MM.1S (cell line): ENCODE data around the gene TSPEAR.

Experiments used
- EZH2phosphoT487 ChIP-seq: fragments of 300-600 bp; sonication (generic); IDR thresholded peaks from 2 replicates; pipeline ENCODE4 v1.6.1; 2018; ENCODE audit warnings: antibody characterized with exemption, low read length
- TF ChIP-seq, protein P1 (sequence below): fragments of 300-600 bp; sonication (generic); IDR thresholded peaks from 2 replicates; pipeline ENCODE4 v1.5.1; 2016; ENCODE audit warnings: antibody characterized with exemption, low read length, mixed read lengths

DNA sequence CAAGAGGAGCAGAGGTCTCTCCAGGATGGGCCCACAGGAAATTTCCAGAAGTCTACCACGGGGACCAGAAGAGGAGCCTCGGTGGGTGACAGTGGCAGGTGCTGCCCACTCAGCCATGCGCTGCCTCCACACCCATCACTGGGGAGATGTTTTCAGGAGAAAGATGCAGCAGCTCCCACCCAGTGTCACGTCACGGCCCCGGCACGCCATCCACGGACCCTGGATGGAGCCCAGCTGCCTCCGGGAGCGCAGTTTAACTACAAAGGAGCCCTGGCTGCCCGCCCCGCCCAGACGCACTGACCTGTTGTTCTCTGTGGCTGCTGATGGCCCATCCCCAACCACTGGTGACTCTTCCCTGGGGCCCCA is 6.8 kb downstream of the TSPEAR start:
- TF ChIP-seq, protein P1, sequence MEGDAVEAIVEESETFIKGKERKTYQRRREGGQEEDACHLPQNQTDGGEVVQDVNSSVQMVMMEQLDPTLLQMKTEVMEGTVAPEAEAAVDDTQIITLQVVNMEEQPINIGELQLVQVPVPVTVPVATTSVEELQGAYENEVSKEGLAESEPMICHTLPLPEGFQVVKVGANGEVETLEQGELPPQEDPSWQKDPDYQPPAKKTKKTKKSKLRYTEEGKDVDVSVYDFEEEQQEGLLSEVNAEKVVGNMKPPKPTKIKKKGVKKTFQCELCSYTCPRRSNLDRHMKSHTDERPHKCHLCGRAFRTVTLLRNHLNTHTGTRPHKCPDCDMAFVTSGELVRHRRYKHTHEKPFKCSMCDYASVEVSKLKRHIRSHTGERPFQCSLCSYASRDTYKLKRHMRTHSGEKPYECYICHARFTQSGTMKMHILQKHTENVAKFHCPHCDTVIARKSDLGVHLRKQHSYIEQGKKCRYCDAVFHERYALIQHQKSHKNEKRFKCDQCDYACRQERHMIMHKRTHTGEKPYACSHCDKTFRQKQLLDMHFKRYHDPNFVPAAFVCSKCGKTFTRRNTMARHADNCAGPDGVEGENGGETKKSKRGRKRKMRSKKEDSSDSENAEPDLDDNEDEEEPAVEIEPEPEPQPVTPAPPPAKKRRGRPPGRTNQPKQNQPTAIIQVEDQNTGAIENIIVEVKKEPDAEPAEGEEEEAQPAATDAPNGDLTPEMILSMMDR: no peak
- no peak for TF ChIP-seq EZH2phosphoT487
